Activated CD4-positive, alpha-beta T cell treated with anti-CD3 and anti-CD28 coated beads, Interleukin-2, amount 10 ng/mL, durations not matched to agents 7 days and 5 days (primary cell): ENCODE measurements around the gene ARHGAP26. TPM values are rescaled to one million over a fixed set of nuclear protein-coding genes. Genes with fewer than 3 reads are reported as not detected.
A peak's percentile ranks its signal among the peaks of the same experiment; 100 is the strongest.
"Not testable (repeated sequence)": the region's sequence is repeated elsewhere in the genome, so short reads cannot be mapped to it uniquely, and the experiment has no call there.

Experiments
- CTCF ChIA-PET: fragments of 350-600 bp; sonication (Branson Sonifier 250); formaldehyde crosslinking; loops from one replicate; lab custom pipeline; 2021; ENCODE audit warnings: antibody characterized with exemption; lab: Charles Lee
- POLR2A ChIA-PET: fragments of 350-600 bp; sonication (Branson Sonifier 250); formaldehyde crosslinking; loops from one replicate; lab custom pipeline; 2021; ENCODE audit warnings: antibody characterized with exemption; lab: Charles Lee
- DNase-seq: peaks from one replicate; pipeline ENCODE4 v3.0.0-alpha.2; 2020
- H3K27ac Mint-ChIP-seq: one replicate; pipeline ENCODE4 v1.8.0; 2021; ENCODE audit warnings: mild to moderate bottlenecking, moderate library complexity, mixed read lengths
- H3K27me3 Mint-ChIP-seq: one replicate; pipeline ENCODE4 v1.8.0; 2021; ENCODE audit warnings: mixed read lengths
- H3K36me3 Mint-ChIP-seq: one replicate; pipeline ENCODE4 v1.8.0; 2021; ENCODE audit warnings: low read depth, mixed read lengths
- H3K4me1 Mint-ChIP-seq: one replicate; pipeline ENCODE4 v1.8.0; 2021; ENCODE audit warnings: mixed read lengths
- H3K4me3 Mint-ChIP-seq: one replicate; pipeline ENCODE4 v1.8.0; 2021; ENCODE audit warnings: mild to moderate bottlenecking, moderate library complexity, mixed read lengths
- H3K9me3 Mint-ChIP-seq: one replicate; pipeline ENCODE4 v1.8.0; 2021; ENCODE audit warnings: mixed read lengths
- total RNA-seq, 2 experiments: library from RNA; stranded (reverse); gene quantifications; one replicate each; pipeline ENCODE4 v1.2.3, GENCODE V29; 2021

Gene ARHGAP26
- total RNA-seq, 2 experiments from 2014 or later = 21.0 to 21.5 TPM

DNA sequence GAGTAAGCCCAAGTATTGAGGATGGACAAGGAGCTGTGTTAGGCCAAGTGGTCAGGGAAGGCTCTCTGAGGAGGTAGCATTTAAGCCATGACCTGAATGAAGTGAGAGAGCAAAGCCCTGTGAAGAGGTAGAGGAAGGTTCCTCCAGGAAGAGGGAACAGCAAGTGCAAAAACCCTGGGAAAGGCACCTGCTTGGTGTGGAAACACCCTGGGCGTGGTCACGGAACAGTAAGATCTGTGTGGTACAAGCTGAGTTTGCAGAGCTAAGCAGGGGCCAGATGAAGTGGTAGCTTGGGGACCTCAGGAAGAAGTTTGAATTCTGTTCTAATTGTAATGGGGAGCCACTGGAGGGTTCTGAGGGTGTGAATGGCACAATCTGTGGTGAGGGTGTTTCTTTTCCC lies 310.2 kb downstream of the ARHGAP26 start:
- Mint-ChIP-seq H3K9me3 (no peaks in the 10 kb centered on the region), H3K27me3 (no peaks in the 10 kb centered on the region), H3K4me1 (no peaks in the 10 kb centered on the region), H3K27ac (peak overlapping the region; percentile 9), H3K36me3 (peaks cover 5% of the 10 kb centered on the region), H3K4me3 (no peak overlapping the region)
- ChIA-PET CTCF (interaction anchor here (0.6 to 1.0 kb wide), 3 partner anchors 9 to 360 kb away, joined by 3 to 5 read pairs (median 3); no protein-coding TSS in a partner anchor), POLR2A (no interaction called here)
- no peak for DNase-seq

DNA sequence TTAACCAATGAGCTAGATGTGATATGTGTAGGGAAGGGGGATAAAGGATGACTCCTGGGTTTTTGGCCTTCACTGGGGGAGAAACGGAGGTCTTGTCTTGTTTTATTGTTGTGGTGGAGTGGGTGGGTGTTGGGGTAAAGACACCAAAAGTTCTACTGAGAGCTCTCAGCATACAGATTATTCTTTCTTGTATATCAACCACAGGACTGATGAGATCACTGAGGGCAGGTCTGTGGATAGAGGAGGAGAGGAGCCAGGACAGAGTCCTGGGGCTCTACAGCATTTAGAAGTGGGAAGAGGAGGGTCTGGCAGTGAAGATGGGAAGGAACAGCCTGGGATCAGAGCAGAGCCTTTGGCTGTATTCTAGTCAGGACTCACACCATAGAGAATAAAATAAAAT lies 310.8 kb downstream of the ARHGAP26 start:
- peaks cover 5% of the 10 kb centered on the region for H3K36me3 Mint-ChIP-seq
- no peaks in the 10 kb centered on the region for H3K9me3 Mint-ChIP-seq
- no peak overlapping the region for H3K4me3 Mint-ChIP-seq
- ChIA-PET POLR2A (no interaction called here), CTCF (interaction anchor here (0.6 kb wide), 1 partner anchor 102 kb away, joined by 3 read pairs; no protein-coding TSS in a partner anchor)
- H3K27ac Mint-ChIP-seq = no peak overlapping the region
- no peaks in the 10 kb centered on the region for H3K27me3 Mint-ChIP-seq
- no peak for DNase-seq
- H3K4me1 Mint-ChIP-seq = no peaks in the 10 kb centered on the region

GRCh38 chr5:143083006-143083405 lies 312.8 kb downstream of the ARHGAP26 start:
- H3K9me3 Mint-ChIP-seq = no peaks in the 10 kb centered on the region
- no peaks in the 10 kb centered on the region for H3K4me1 Mint-ChIP-seq
- CTCF ChIA-PET = interaction anchor here (0.7 to 1.2 kb wide), 2 partner anchors 30 to 321 kb away, joined by 3 read pairs; no protein-coding TSS in a partner anchor
- no peaks in the 10 kb centered on the region for H3K27me3 Mint-ChIP-seq
- H3K4me3 Mint-ChIP-seq = no peak overlapping the region
- POLR2A ChIA-PET = no interaction called here
- DNase-seq = no peak
- H3K27ac Mint-ChIP-seq = no peak overlapping the region
- H3K36me3 Mint-ChIP-seq = peaks cover 5% of the 10 kb centered on the region

DNA sequence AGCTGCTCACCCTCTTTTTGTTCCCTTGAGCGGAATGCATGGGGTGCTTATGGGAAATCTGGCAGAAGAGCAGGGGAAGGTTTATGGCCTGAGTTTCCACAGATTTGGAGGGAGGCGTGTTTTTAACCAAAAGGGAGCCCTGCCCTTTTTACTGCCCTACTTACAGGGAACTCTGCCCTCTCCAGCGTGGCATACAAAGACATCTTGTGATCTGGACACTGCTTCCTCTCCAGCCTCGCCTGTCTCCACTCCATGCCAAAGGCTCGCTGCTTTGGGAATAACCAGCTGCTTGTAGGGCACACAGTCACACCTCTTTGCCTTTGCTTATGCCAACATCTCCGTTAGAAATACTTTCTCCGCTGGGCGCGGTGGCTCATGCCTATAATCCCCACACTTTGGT lies 314.2 kb downstream of the ARHGAP26 start:
- Mint-ChIP-seq H3K27ac (no peak overlapping the region), H3K27me3 (no peaks in the 10 kb centered on the region), H3K4me1 (no peaks in the 10 kb centered on the region), H3K36me3 (peaks cover 5% of the 10 kb centered on the region), H3K4me3 (no peak overlapping the region), H3K9me3 (no peaks in the 10 kb centered on the region)
- DNase-seq = no peak
- CTCF ChIA-PET = interaction anchor here (1.3 kb wide), 1 partner anchor 14 kb away, joined by 3 read pairs; no protein-coding TSS in a partner anchor
- POLR2A ChIA-PET = no interaction called here

DNA sequence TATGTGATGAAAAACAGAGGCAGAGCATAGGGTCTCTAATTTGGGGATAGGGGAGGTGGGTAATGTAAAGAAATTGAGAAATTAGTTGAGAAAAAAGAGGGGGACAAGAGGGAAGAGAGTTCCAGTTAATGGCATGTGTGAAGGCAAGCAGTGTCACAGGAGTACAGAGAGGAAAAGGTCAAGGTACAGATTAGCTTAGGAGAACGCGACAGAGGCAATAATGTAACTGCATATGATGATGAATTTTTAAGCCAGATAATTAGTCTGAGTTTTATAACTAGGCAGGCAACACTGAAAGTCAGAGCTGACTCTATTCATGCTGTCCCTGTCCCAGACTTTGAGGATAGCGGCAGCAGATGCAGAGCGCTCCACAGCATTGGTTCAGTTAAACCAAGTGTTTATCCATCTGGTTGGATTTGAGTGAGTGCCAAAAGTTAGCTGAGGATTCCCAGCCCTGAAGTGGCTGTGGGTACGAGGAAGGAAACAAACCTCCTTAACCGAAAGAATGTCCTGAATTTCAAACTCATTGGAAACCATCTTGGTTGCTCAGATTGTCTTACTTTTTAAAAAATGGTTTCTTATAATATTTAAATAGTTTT lies 315.2 kb downstream of the ARHGAP26 start:
- Mint-ChIP-seq H3K27me3 (no peaks in the 10 kb centered on the region), H3K36me3 (peaks cover 5% of the 10 kb centered on the region), H3K9me3 (no peaks in the 10 kb centered on the region), H3K4me1 (no peaks in the 10 kb centered on the region), H3K27ac (no peak overlapping the region), H3K4me3 (no peak overlapping the region)
- DNase-seq = no peak
- ChIA-PET POLR2A (no interaction called here), CTCF (interaction anchor here (0.7 to 1.3 kb wide), 2 partner anchors 12 to 15 kb away, joined by 3 to 4 read pairs; no protein-coding TSS in a partner anchor)

DNA sequence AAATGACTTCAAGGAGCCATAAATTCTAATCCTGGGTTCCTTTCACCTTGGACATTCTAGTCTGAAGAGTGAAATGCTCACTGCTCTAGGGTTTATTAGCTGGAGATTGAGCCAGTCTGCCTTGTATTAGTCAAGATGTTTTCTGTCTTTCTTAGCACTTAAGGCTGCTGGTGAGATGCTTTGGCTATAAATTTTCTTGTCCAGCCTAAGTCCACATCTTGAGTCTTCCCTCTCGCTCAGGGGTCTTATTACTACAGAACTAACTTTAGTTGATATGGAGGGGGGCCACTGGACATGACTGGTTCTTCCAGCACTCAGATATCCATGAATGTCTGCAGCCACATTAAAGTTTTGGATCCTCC lies 316.4 kb downstream of the ARHGAP26 start:
- CTCF ChIA-PET = no interaction called here
- H3K9me3 Mint-ChIP-seq = no peaks in the 10 kb centered on the region
- no peaks in the 10 kb centered on the region for H3K27me3 Mint-ChIP-seq
- no peak overlapping the region for H3K4me3 Mint-ChIP-seq
- peaks cover 1% of the 10 kb centered on the region for H3K36me3 Mint-ChIP-seq
- POLR2A ChIA-PET = no interaction called here
- no peak overlapping the region for H3K27ac Mint-ChIP-seq
- DNase-seq = no peak
- no peaks in the 10 kb centered on the region for H3K4me1 Mint-ChIP-seq

DNA sequence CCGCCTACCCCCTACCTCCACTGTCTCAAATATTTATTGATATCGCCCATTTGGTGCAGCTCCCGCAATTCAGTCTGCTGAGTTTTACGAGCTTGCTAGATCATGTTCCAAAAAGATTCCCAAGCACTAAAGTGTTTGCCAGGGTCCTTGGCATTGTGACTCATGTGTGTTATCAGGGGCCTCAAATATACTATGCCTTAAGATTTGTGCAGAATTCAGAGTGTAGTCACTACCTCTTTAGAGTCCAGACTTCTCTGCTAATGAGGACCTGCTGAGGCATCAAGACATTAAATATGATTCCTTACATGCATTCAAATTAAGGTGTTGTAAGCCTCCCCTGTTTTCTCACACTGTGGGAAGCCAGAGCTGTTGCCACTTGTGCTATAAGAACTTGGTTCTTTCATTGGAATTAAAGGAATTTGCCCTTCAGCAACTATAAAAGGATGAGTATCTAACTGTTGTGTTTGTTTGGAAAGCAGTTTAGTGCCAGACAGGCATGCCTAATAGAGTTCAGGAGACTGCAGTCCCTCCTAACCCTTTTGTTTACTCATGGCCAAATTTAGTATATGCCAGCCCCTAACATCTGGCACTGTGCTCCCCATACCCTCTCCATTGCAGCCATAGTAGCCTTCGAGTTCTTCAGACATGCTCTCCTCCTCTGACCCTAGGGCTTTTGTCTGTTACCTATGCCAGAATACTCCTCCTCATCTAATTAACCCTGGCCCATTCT lies 316.9 kb downstream of the ARHGAP26 start:
- Mint-ChIP-seq H3K36me3 (no peaks in the 10 kb centered on the region), H3K4me3 (no peak overlapping the region), H3K9me3 (no peaks in the 10 kb centered on the region), H3K4me1 (no peaks in the 10 kb centered on the region), H3K27me3 (no peaks in the 10 kb centered on the region), H3K27ac (no peak overlapping the region)
- POLR2A ChIA-PET = no interaction called here
- no peak for DNase-seq
- CTCF ChIA-PET = interaction anchor here (1.1 kb wide), 1 partner anchor 21 kb away, joined by 4 read pairs; no protein-coding TSS in a partner anchor

- H3K27me3 Mint-ChIP-seq, H3K36me3 Mint-ChIP-seq, DNase-seq, H3K4me3 Mint-ChIP-seq, POLR2A ChIA-PET, H3K4me1 Mint-ChIP-seq, H3K27ac Mint-ChIP-seq, H3K9me3 Mint-ChIP-seq, CTCF ChIA-PET: not testable (repeated sequence)
These were observed 318.5 kb downstream of the ARHGAP26 start for GRCh38 chr5:143088702-143089101.

- DNase-seq, H3K9me3 Mint-ChIP-seq, CTCF ChIA-PET, H3K27me3 Mint-ChIP-seq, H3K27ac Mint-ChIP-seq, H3K4me3 Mint-ChIP-seq, H3K4me1 Mint-ChIP-seq, H3K36me3 Mint-ChIP-seq, POLR2A ChIA-PET: not testable (repeated sequence)
These were observed 319.9 kb downstream of the ARHGAP26 start for GRCh38 chr5:143090044-143090443.

DNA sequence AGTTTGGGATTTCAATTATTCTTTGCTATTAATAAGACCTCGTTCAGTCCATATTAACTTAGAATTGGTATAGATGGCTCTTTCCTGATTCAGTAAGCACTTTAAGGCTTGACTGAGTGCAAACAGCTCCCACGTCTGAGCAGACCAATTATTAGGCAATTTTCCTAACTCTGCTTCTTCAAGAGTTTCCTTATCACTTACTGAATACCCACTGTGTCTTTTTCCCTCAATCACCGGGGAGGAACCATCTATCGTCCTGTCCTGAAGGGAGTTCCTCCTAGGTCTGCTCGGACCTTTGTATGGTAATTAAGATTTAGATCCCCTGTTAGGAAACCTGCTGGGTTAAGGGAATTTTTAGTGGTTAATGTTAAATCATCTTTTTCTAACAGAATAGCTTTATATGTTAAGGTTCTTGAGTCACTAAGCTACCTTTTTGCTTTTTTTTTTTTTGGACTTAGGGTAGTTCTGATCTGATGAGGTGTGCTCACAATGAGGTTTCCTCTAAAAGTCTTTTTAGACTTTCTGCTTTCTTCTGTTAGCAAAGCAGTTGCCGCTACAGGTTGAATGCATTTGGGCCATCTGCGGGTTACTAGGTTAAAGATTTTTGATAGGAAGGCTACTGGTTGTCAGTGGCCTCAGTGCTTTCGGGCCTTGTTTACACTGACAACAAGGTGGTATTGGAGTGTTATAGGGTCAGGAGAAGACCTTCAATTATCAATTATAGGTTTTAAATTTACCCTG lies 322.7 kb downstream of the ARHGAP26 start:
- H3K4me3 Mint-ChIP-seq, H3K27ac Mint-ChIP-seq, H3K4me1 Mint-ChIP-seq, H3K36me3 Mint-ChIP-seq, H3K27me3 Mint-ChIP-seq, H3K9me3 Mint-ChIP-seq, DNase-seq, CTCF ChIA-PET, POLR2A ChIA-PET: not testable (repeated sequence)

DNA sequence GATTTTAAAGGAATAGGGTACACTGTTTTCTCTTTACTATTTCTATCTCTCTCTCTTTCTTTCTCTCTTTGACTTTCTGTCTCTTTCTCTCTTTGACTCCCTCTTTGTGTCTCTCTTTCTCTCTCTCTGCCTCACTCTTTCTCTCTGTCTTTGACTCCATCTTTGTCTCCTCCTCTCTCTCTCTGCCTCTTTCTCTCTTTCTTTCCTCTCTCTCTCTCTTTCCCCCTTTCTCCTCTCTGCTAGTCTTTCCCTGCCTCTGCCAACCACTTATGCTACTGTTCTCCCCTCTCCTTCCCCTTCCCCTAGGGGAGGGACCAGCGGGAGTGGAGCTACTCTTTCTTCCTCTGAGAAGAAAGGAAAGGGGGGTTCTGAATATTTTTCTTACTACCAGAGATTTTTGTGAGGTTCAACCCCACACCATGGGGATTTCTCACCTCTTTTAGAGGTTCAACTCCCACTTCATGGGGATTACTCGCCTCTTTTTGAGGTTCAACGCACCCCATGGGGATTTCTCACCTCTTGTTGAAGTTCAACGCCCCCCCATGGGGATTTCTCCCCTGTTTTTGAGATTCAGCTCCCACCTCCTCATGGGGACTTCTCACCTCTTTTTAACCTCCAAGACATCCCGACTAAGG lies 323.4 kb downstream of the ARHGAP26 start:
- no peak for DNase-seq
- ChIA-PET CTCF (no interaction called here), POLR2A (no interaction called here)
- no peak overlapping the region for H3K4me3 Mint-ChIP-seq
- H3K4me1 Mint-ChIP-seq = no peaks in the 10 kb centered on the region
- H3K27me3 Mint-ChIP-seq = no peaks in the 10 kb centered on the region
- no peak overlapping the region for H3K27ac Mint-ChIP-seq
- H3K9me3 Mint-ChIP-seq = no peaks in the 10 kb centered on the region
- no peaks in the 10 kb centered on the region for H3K36me3 Mint-ChIP-seq

DNA sequence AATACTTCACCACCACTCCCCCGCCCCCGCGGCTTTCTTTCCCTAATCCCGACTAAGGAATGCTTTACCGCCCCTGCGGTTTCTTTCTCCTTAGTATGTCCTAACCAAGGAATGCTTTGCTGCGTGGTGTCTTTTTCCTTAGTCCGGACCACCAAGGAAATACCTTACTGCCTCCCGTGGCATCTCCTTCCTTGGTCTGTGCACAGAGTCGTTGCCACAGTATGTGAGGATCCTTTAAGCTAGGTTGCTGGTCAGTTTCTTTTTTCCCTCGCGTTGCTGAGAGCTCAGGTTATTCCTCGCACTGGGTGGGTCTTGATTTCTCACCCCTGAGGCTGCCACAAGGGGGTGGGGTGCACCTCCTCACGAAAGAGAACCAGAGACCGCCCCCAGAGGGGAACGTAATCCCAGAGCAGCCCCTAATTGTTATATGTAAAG lies 323.9 kb downstream of the ARHGAP26 start:
- POLR2A ChIA-PET = no interaction called here
- Mint-ChIP-seq H3K9me3 (no peaks in the 10 kb centered on the region), H3K36me3 (no peaks in the 10 kb centered on the region), H3K27me3 (no peaks in the 10 kb centered on the region), H3K4me1 (no peaks in the 10 kb centered on the region), H3K4me3 (no peak overlapping the region), H3K27ac (no peak overlapping the region)
- CTCF ChIA-PET = no interaction called here
- no peak for DNase-seq
